Measurements from ENCODE around the gene ARPC5. TPM values are rescaled to one million over a fixed set of nuclear protein-coding genes. Genes with fewer than 3 reads are reported as not detected.

Gene ARPC5
- total RNA-seq, 4 donors from 2014 or later: 70.5 to 158 (median 95.7) TPM

DNA sequence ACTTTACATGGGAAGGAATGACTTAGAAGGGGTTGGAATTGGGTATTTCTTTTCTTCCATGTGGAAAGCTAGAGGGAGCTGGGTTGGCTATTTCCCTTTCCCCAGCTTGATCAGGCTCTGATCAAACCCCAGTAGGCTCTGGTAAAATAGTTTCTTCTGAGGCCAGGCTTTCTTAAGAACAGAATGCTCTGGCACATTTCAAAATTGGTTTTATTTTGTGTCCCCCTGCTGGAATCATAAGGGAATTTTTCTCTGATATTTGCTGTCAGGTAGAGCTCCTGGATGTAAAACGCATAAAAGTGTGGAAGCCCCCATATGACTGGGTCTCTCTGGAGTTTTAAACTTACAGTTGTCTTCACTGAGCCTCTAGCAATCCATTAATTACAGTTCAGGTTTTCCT lies 34.6 kb upstream of the ARPC5 start:
- no peaks in the 10 kb centered on the region for H3K9me3 ChIP-seq
- H3K4me1 ChIP-seq: no peaks in the 10 kb centered on the region
- no peak for TF ChIP-seq CTCF (IDR thresholded peaks at IDR 0.05)
- no peak overlapping the region for H3K4me3 ChIP-seq (replicated peaks in 1 of 3)
- WGBS, 2 donors: 93 to 95% methylated on average over 1 of the region's 1 CpG
- H3K27me3 ChIP-seq: no peaks in the 10 kb centered on the region
- no peaks in the 10 kb centered on the region for H3K36me3 ChIP-seq
- H3K27ac ChIP-seq: no peak overlapping the region
- no peak for DNase-seq
- intact Hi-C loops (cut with DNase I): no loop called here

GRCh38 chr1:183656355-183656754 lies 20.8 kb upstream of the ARPC5 start:
- Histone ChIP-seq H3K9me3 (no peaks in the 10 kb centered on the region), H3K4me1 (no peaks in the 10 kb centered on the region), H3K27me3 (no peaks in the 10 kb centered on the region), H3K4me3 (replicated peaks in 1 of 3) (no peak overlapping the region), H3K27ac (no peak overlapping the region), H3K36me3 (no peaks in the 10 kb centered on the region)
- intact Hi-C loops (cut with DNase I): loop anchor here (5.0 to 10.0 kb wide), 2 partner anchors 261 to 568 kb away; no protein-coding TSS in a partner anchor
- no peak for DNase-seq
- 86 to 91% methylated on average over 3 of the region's 3 CpGs for WGBS, 2 donors
- TF ChIP-seq CTCF (IDR thresholded peaks at IDR 0.05): no peak

DNA sequence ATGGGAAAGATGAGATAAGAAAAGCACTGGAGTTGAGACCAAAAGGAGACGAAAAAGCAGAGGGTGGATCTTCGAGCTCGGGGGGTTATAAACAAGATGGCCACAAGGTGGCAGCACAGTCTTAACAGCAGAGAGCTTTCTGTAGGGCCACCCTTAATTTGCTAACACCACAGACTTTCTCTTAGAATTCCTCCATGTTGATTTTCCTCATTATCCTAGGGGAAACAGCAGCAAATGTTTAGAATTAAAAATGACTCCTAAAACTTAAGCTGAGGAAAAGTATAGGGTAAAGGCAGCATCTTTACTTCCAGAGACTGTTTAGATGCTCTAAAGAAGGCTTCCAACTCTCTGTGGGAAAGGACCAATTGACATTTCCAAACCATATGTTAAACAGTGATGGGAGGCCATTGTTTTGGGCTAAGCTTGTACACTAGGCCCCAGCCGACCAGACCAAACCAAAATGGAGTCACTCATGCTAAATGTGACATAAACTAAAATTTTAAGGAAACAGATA lies 20.0 kb upstream of the ARPC5 start:
- no peak overlapping the region for H3K4me3 ChIP-seq (replicated peaks in 1 of 3)
- H3K27ac ChIP-seq: no peak overlapping the region
- no peaks in the 10 kb centered on the region for H3K27me3 ChIP-seq
- H3K4me1 ChIP-seq: no peaks in the 10 kb centered on the region
- no peak for TF ChIP-seq POLR2A (IDR thresholded peaks at IDR 0.05)
- TF ChIP-seq CTCF (IDR thresholded peaks at IDR 0.05): peak; percentile 63 to 91 (median 86)
- 4 to 9% methylated on average over 4 of the region's 4 CpGs for WGBS, 2 donors
- no peaks in the 10 kb centered on the region for H3K9me3 ChIP-seq
- no peaks in the 10 kb centered on the region for H3K36me3 ChIP-seq
- DNase-seq: peak; percentile 78 to 83
- intact Hi-C loops (cut with DNase I): loop anchor here (5.0 to 10.0 kb wide), 2 partner anchors 262 to 569 kb away; no protein-coding TSS in a partner anchor

- intact Hi-C loops (cut with DNase I): loop anchor here (5.0 to 10.0 kb wide), 2 partner anchors 263 to 570 kb away; no protein-coding TSS in a partner anchor
- H3K4me1 ChIP-seq: no peaks in the 10 kb centered on the region
- H3K4me3 ChIP-seq (replicated peaks in 1 of 3): no peak overlapping the region
- H3K9me3 ChIP-seq: no peaks in the 10 kb centered on the region
- H3K27ac ChIP-seq: no peak overlapping the region
- H3K36me3 ChIP-seq: no peaks in the 10 kb centered on the region
- TF ChIP-seq CTCF (IDR thresholded peaks at IDR 0.05) (no peak), POLR2A (IDR thresholded peaks at IDR 0.05) (no peak)
- no peaks in the 10 kb centered on the region for H3K27me3 ChIP-seq
- DNase-seq: no peak
Measured at GRCh38 chr1:183654706-183655105, 19.1 kb upstream of the ARPC5 start.

GRCh38 chr1:183653876-183654451 lies 18.4 kb upstream of the ARPC5 start:
- Histone ChIP-seq H3K27me3 (no peaks in the 10 kb centered on the region), H3K4me3 (replicated peaks in 1 of 3) (no peak overlapping the region), H3K9me3 (no peaks in the 10 kb centered on the region), H3K4me1 (no peaks in the 10 kb centered on the region), H3K27ac (no peak overlapping the region), H3K36me3 (no peaks in the 10 kb centered on the region)
- TF ChIP-seq POLR2A (IDR thresholded peaks at IDR 0.05) (no peak), CTCF (IDR thresholded peaks at IDR 0.05) (no peak)
- DNase-seq: no peak
- intact Hi-C loops (cut with DNase I): loop anchor here (10.0 kb wide), 1 partner anchor 571 kb away; no protein-coding TSS in a partner anchor
- 86 to 91% methylated on average over 4 of the region's 4 CpGs for WGBS, 2 donors

Data from thyroid gland (tissue), 4 donors.